Left lung (tissue), 10 donors: Measurements from ENCODE around the gene CFAP161. TPM values are rescaled to one million over a fixed set of nuclear protein-coding genes. Genes with fewer than 3 reads are reported as not detected.
A peak's percentile ranks its signal among the peaks of the same experiment; 100 is the strongest.

Experiments used
- ATAC-seq: fragments of 200-7000 bp; cut with Tn5 transposase; one replicate; pipeline ENCODE4 v1.9.1; 2020; ENCODE audit warnings: moderate library complexity
- DNase-seq, 4 donors: peaks; one replicate each; pipeline ENCODE4 v3.0.0-alpha.2; 2013 to 2020
- H3K27ac ChIP-seq, 2 donors: fragments of 200-600 bp; sonication (generic) in 1 of 2; one replicate each; pipeline versions ENCODE4 v1.5.0 to v1.8.0; 2020 to 2021
- H3K27me3 ChIP-seq, 2 donors: fragments of 200-600 bp; sonication (generic) in 1 of 2; one replicate each; pipeline versions ENCODE4 v1.5.0 to v1.8.0; 2020 to 2021
- H3K36me3 ChIP-seq, 2 donors: fragments of 200-600 bp; sonication (generic) in 1 of 2; one replicate each; pipeline versions ENCODE4 v1.5.0 to v1.8.0; 2020 to 2021
- H3K4me1 ChIP-seq, 2 donors: fragments of 200-600 bp; one replicate each; pipeline ENCODE4 v1.8.0; 2021
- H3K4me3 ChIP-seq, 2 donors: fragments of 200-600 bp; sonication (generic) in 1 of 2; one replicate each; pipeline versions ENCODE4 v1.5.0 to v1.8.0; 2020 to 2021; ENCODE audit warnings: mild to moderate bottlenecking in 1 of 2
- H3K9me3 ChIP-seq, 2 donors: fragments of 200-600 bp; sonication (generic) in 1 of 2; one replicate each; pipeline versions ENCODE4 v1.5.0 to v1.8.0; 2020 to 2021
- intact Hi-C, 2 donors: fragments of 100-400 bp; cut with DNase I; formaldehyde crosslinking; loops; one replicate each; pipeline versions ENCODE4 v1.11.2 to v1.14.2; 2022
- polyA plus RNA-seq, 6 donors: library from polyadenylated mRNA; unstranded; fragments of 120-200 nt; gene quantifications; one replicate each; pipeline ENCODE4 v1.2.1, GENCODE V29; 2013; ENCODE audit not compliant: insufficient read length in 6 of 6
- total RNA-seq, 2 donors: library from RNA; stranded (reverse); fragmentation: NEBNext Ultra II Directional; extraction: Animal tissue kit (Norgen Biotek cat#: 25700); gene quantifications; one replicate each; pipeline ENCODE4 v1.2.1, GENCODE V29; 2021
- TF ChIP-seq, protein P1 (sequence below), 2 donors: fragments of 200-600 bp; sonication (generic) in 1 of 2; IDR thresholded peaks; one replicate each; pipeline versions ENCODE4 v1.5.0 to v1.8.0; 2021; ENCODE audit warnings: antibody characterized with exemption in 2 of 2
- donor health status: DM: no; HTN: yes; CAD: no.
- donor health status: DM: no; HTN: no; CAD: no.

Gene CFAP161
- total and polyA plus RNA-seq, 8 donors, result 0.64 to 12.2 (median 5.7) TPM

DNA sequence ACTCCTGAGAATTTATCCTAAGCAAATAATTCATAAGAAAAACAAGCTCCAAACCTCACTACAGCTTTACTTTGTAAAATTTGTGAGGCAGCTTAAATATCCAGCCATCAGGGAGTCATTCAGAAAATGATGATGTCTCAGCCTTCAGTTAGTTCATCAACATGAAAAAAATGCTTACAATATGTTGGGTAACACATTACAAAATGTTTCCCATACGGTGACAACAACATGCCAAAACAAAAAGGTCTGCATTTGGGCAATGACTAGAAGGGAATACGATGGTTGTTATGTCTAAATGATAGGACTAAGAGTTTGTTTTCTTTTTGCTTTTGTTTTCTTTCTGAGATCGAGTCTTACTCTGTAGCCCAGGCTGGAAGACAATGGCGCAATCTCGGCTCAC, 47.0 kb upstream of the CFAP161 start:
- H3K27me3 ChIP-seq, result no peaks in the 10 kb centered on the region
- H3K36me3 ChIP-seq, result no peaks in the 10 kb centered on the region
- H3K27ac ChIP-seq, result no peak overlapping the region
- DNase-seq, result no peak
- intact Hi-C loops, result no loop called here
- TF ChIP-seq, protein P1, sequence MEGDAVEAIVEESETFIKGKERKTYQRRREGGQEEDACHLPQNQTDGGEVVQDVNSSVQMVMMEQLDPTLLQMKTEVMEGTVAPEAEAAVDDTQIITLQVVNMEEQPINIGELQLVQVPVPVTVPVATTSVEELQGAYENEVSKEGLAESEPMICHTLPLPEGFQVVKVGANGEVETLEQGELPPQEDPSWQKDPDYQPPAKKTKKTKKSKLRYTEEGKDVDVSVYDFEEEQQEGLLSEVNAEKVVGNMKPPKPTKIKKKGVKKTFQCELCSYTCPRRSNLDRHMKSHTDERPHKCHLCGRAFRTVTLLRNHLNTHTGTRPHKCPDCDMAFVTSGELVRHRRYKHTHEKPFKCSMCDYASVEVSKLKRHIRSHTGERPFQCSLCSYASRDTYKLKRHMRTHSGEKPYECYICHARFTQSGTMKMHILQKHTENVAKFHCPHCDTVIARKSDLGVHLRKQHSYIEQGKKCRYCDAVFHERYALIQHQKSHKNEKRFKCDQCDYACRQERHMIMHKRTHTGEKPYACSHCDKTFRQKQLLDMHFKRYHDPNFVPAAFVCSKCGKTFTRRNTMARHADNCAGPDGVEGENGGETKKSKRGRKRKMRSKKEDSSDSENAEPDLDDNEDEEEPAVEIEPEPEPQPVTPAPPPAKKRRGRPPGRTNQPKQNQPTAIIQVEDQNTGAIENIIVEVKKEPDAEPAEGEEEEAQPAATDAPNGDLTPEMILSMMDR (IDR thresholded peaks at IDR 0.05), result no peak
- H3K9me3 ChIP-seq, result no peaks in the 10 kb centered on the region
- H3K4me1 ChIP-seq, result peaks cover 2% of the 10 kb centered on the region in 2 donors
- no peak for ATAC-seq
- no peak overlapping the region for H3K4me3 ChIP-seq

DNA sequence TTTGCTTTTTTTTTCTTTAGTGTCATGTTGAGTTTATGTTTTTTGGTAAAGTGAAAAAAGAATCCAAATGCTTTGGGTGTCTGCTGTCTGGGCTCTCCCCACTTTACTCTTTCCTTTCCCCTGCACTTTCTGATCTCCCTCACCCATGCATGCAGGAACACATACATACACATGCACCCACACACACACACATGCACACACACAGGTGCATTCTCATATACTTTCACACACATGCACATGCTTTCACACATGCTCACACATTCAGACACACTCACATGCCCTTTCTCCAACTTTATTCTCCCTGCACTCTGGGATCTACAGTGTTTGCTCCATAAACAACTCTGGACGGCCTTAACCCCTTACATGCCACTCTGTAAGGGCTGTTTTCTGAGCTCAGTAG, 46.4 kb upstream of the CFAP161 start:
- Histone ChIP-seq H3K9me3 (no peaks in the 10 kb centered on the region), H3K27ac (no peak overlapping the region), H3K4me1 (peaks cover 4 to 8% of the 10 kb centered on the region in 2 donors), H3K36me3 (no peaks in the 10 kb centered on the region), H3K4me3 (no peak overlapping the region), H3K27me3 (no peaks in the 10 kb centered on the region)
- intact Hi-C loops, result no loop called here
- TF ChIP-seq, protein P1 (IDR thresholded peaks at IDR 0.05), result no peak
- DNase-seq, result no peak
- ATAC-seq, result no peak

DNA sequence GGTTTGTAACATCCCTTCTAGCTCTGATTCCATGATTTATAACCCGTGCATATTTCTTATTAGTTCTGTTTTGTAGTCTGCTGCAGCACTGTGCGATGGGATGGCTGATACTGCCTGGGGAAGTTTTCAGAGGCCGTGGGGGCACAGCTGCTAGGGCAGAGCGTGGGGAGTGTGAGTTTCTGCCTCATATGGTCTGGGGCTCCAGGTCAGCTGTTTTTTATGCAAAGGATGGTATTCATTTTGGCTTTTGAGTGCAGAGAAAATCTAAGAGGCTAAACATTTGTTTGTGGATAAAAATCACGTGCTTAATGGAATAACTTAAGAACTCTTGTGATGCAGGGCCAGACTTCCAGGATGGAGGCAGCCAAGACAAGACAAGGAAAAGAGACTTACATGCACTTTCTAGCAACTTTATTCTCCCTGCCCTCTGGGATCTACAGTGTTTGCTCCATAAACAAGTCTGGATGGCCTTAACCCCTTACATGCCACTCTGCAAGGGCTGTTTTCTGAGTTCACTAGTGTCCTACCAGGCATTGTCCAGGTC, 45.5 kb upstream of the CFAP161 start:
- Histone ChIP-seq H3K4me3 (no peak overlapping the region), H3K27me3 (peaks cover 0 to 7% of the 10 kb centered on the region in 2 donors), H3K27ac (no peak overlapping the region), H3K4me1 (peaks cover 4 to 13% of the 10 kb centered on the region in 2 donors), H3K36me3 (no peaks in the 10 kb centered on the region), H3K9me3 (no peaks in the 10 kb centered on the region)
- no peak for DNase-seq
- ATAC-seq, result no peak
- TF ChIP-seq, protein P1 (IDR thresholded peaks at IDR 0.05), result no peak
- intact Hi-C loops, result no loop called here

DNA sequence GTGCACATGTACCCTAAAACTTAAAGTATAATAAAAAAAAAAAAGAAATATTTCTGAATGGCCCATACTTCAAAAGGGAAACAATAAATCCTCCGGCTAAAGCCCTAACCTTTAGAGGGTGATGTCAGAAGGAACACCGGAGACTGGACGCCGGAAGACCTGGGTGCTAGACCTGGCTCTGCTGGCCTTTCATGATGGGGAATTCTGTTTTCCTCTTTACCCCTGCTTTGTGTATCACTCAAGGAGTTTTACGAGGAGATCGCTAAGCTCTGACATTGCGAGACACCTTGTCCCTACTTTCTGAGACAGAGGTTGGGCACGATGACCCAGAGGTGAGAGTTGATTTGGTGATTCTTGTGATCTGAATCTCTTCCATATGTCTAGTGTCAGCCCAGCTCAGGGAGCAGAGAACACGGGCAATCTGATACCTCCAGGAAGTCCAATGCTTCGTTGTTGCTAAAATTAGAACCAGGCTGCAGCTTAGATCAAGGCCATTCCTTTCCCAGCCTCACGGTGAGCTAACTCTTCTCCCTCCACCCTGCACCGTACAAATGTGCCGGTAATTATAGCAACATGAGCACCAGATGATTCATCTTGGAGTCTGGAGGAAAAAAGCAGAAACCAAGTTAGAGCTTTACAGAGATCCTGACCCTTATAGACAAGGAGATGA, 42.0 kb upstream of the CFAP161 start:
- no peaks in the 10 kb centered on the region for H3K9me3 ChIP-seq
- TF ChIP-seq, protein P1 (IDR thresholded peaks at IDR 0.05), result no peak
- peaks cover 0 to 8% of the 10 kb centered on the region in 2 donors for H3K27me3 ChIP-seq
- no peak overlapping the region for H3K4me3 ChIP-seq
- intact Hi-C loops, result loop anchor here in 1 of 2 donors (10.0 kb wide), 1 partner anchor 87 kb away; the partner anchor contains the start of gene TLNRD1
- DNase-seq, result no peak
- peaks cover 4 to 13% of the 10 kb centered on the region in 2 donors for H3K4me1 ChIP-seq
- H3K36me3 ChIP-seq, result no peaks in the 10 kb centered on the region
- peak; percentile 69 for ATAC-seq
- H3K27ac ChIP-seq, result peak overlapping the region; percentile 39 to 50

DNA sequence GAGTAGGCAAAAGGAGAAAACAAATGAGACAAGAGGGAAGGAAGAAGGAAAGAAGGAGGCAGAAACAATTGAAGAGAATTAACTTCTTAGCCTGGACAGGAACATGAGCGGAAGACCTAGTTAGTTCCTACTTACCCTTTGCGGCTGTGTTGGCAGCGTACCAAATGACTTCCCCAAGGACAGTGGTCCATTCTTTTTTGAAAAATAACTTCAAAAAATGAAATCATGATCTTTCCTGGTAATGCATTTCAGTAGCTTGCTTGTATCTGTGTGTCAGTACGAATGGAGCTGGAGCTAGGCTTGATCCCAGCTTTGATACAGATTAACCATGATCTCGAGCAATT, 41.5 kb upstream of the CFAP161 start:
- H3K9me3 ChIP-seq, result no peaks in the 10 kb centered on the region
- DNase-seq, result no peak
- peaks cover 4 to 13% of the 10 kb centered on the region in 2 donors for H3K4me1 ChIP-seq
- peak overlapping the region; percentile 39 to 50 for H3K27ac ChIP-seq
- no peak overlapping the region for H3K4me3 ChIP-seq
- TF ChIP-seq, protein P1 (IDR thresholded peaks at IDR 0.05), result no peak
- intact Hi-C loops, result loop anchor here in 1 of 2 donors (10.0 kb wide), 1 partner anchor 88 kb away; the partner anchor contains the start of gene TLNRD1
- no peak for ATAC-seq
- H3K27me3 ChIP-seq, result peaks cover 0 to 8% of the 10 kb centered on the region in 2 donors
- no peaks in the 10 kb centered on the region for H3K36me3 ChIP-seq
